NCI-H82 (cell line): ENCODE measurements around the gene BAZ2B.

Source experiments
- DNase-seq: peaks from one replicate; lab custom pipeline; 2025; lab: John Stamatoyannopoulos, UW

BAZ2B gene

GRCh38 chr2:159573846-159574606 is 42.3 kb downstream of the BAZ2B start:
- no peak for DNase-seq

GRCh38 chr2:159573294-159573693 is 43.1 kb downstream of the BAZ2B start:
- DNase-seq, result no peak

GRCh38 chr2:159572459-159572858 is 43.9 kb downstream of the BAZ2B start:
- no peak for DNase-seq

GRCh38 chr2:159571540-159572260 is 44.6 kb downstream of the BAZ2B start:
- DNase-seq, result no peak

GRCh38 chr2:159564081-159564480 is 52.3 kb downstream of the BAZ2B start:
- no peak for DNase-seq

- DNase-seq, result no peak
Observed at GRCh38 chr2:159562248-159562647, 54.1 kb downstream of the BAZ2B start.

- no peak for DNase-seq
Observed at GRCh38 chr2:159561786-159562185, 54.6 kb downstream of the BAZ2B start.

GRCh38 chr2:159561242-159561641 is 55.1 kb downstream of the BAZ2B start:
- DNase-seq, result no peak

- no peak for DNase-seq
Observed at GRCh38 chr2:159559034-159559433, 57.3 kb downstream of the BAZ2B start.

- no peak for DNase-seq
Observed at GRCh38 chr2:159558479-159558878, 57.9 kb downstream of the BAZ2B start.

GRCh38 chr2:159557437-159558034 is 58.8 kb downstream of the BAZ2B start:
- DNase-seq, result peak; percentile 34

- no peak for DNase-seq
Observed at GRCh38 chr2:159555651-159556392, 60.5 kb downstream of the BAZ2B start.

- no peak for DNase-seq
Observed at GRCh38 chr2:159553727-159554126, 62.6 kb downstream of the BAZ2B start.

- DNase-seq, result no peak
Observed at GRCh38 chr2:159551806-159552205, 64.5 kb downstream of the BAZ2B start.

GRCh38 chr2:159550231-159550630 is 66.1 kb downstream of the BAZ2B start:
- no peak for DNase-seq

- no peak for DNase-seq
Observed at GRCh38 chr2:159549234-159549633, 67.1 kb downstream of the BAZ2B start.

GRCh38 chr2:159546716-159547430 is 69.5 kb downstream of the BAZ2B start:
- no peak for DNase-seq

GRCh38 chr2:159546039-159546438 is 70.3 kb downstream of the BAZ2B start:
- DNase-seq, result no peak

- no peak for DNase-seq
Observed at GRCh38 chr2:159545085-159545484, 71.3 kb downstream of the BAZ2B start.

- no peak for DNase-seq
Observed at GRCh38 chr2:159542101-159542500, 74.2 kb downstream of the BAZ2B start.

- DNase-seq, result no peak
Observed at GRCh38 chr2:159539701-159540100, 76.6 kb downstream of the BAZ2B start.

- DNase-seq, result no peak
Observed at GRCh38 chr2:159538801-159539200, 77.5 kb downstream of the BAZ2B start.
